Endothelial cell (in vitro differentiated cells): ENCODE results near the gene TMEM256. TPM values are rescaled to one million over a fixed set of nuclear protein-coding genes. Genes with fewer than 3 reads are reported as not detected.

Experiments
- DNase-seq: peaks from one replicate; pipeline ENCODE4 v3.0.0; 2021; ENCODE audit warnings: low spot score
- H3K27ac Mint-ChIP-seq: one replicate; pipeline ENCODE4 v1.8.0; 2021; ENCODE audit warnings: mixed read lengths, inconsistent platforms; ENCODE audit not compliant: unreplicated experiment
- H3K27me3 Mint-ChIP-seq: one replicate; pipeline ENCODE4 v1.8.0; 2021; ENCODE audit warnings: mild to moderate bottlenecking, moderate library complexity, mixed read lengths, inconsistent platforms; ENCODE audit not compliant: unreplicated experiment
- H3K36me3 Mint-ChIP-seq: one replicate; pipeline ENCODE4 v1.8.0; 2021; ENCODE audit warnings: mild to moderate bottlenecking, low read depth, mixed read lengths, inconsistent platforms; ENCODE audit not compliant: unreplicated experiment
- H3K4me1 Mint-ChIP-seq: one replicate; pipeline ENCODE4 v1.8.0; 2021; ENCODE audit warnings: mild to moderate bottlenecking, mixed read lengths, inconsistent platforms; ENCODE audit not compliant: unreplicated experiment
- H3K4me3 Mint-ChIP-seq: one replicate; pipeline ENCODE4 v1.8.0; 2021; ENCODE audit warnings: mild to moderate bottlenecking, mixed read lengths, inconsistent platforms; ENCODE audit not compliant: unreplicated experiment
- H3K9me3 Mint-ChIP-seq: one replicate; pipeline ENCODE4 v1.8.0; 2021; ENCODE audit warnings: mixed read lengths, inconsistent platforms; ENCODE audit not compliant: unreplicated experiment
- total RNA-seq: library from RNA; stranded (reverse); fragmentation: NEBNext Ultra II Directional; extraction: Animal tissue kit (Norgen Biotek cat#: 25700); gene quantifications from one replicate; pipeline ENCODE4 v1.2.1, GENCODE V29; 2021; ENCODE audit not compliant: unreplicated experiment
- TF ChIP-seq, protein P1 (sequence below): fragments of 200-600 bp; sonication (generic); IDR thresholded peaks from one replicate; pipeline ENCODE4 v1.5.0; 2021; ENCODE audit warnings: antibody characterized with exemption; ENCODE audit not compliant: unreplicated experiment

TMEM256 gene
- total RNA-seq, 1 donor from 2014 or later = 94.7 TPM

DNA sequence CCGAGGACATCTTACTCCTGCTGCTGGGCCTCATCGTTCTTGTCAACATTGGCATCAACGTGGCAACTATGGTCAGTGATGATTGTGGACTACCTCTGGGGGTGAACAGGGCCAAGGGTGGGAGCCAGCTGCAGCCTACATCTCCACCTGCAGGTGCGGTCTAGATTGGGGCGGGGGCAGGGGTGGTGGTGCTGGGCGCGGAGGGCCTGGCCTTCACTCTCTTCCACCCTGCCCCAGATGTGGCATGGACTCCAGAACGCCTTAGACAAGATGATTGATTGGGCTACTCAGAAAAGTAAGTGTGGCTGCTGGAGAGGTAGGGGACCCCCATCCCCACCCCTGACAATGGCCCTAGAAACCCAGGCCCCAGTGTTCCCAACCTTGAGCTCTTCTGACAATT, 21.9 kb upstream of the TMEM256 start:
- Mint-ChIP-seq H3K27ac (no peak overlapping the region), H3K36me3 (no peaks in the 10 kb centered on the region), H3K27me3 (peaks cover 9% of the 10 kb centered on the region), H3K4me3 (no peak overlapping the region), H3K4me1 (no peaks in the 10 kb centered on the region), H3K9me3 (no peaks in the 10 kb centered on the region)
- DNase-seq = no peak
- TF ChIP-seq, protein P1, sequence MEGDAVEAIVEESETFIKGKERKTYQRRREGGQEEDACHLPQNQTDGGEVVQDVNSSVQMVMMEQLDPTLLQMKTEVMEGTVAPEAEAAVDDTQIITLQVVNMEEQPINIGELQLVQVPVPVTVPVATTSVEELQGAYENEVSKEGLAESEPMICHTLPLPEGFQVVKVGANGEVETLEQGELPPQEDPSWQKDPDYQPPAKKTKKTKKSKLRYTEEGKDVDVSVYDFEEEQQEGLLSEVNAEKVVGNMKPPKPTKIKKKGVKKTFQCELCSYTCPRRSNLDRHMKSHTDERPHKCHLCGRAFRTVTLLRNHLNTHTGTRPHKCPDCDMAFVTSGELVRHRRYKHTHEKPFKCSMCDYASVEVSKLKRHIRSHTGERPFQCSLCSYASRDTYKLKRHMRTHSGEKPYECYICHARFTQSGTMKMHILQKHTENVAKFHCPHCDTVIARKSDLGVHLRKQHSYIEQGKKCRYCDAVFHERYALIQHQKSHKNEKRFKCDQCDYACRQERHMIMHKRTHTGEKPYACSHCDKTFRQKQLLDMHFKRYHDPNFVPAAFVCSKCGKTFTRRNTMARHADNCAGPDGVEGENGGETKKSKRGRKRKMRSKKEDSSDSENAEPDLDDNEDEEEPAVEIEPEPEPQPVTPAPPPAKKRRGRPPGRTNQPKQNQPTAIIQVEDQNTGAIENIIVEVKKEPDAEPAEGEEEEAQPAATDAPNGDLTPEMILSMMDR = no peak

DNA sequence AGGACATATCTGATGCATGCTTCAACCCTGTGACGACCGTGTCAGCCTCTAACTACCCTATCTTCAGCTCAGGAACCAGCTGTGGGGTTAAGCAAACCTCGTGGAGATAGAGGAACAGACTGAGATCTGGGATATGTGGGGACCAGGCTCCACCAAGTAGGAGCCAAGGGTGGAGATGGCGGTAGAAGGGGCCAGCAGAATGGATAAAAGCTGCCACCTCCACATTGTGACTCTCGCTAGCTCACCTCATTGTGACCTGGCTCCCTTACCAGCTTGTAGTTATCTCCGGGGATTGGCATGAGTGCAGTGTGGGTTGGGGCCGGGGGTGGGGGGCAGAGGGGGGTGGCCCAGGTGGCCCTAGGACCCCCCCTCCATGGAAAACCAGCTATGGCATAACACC, 21.4 kb upstream of the TMEM256 start, which contains the start of gene SPEM2:
SPEM2 (plus strand) TSS at position 301 of the 400 bp plus-strand sequence; CDS start at position 374, 73 bp downstream.
- H3K4me3 Mint-ChIP-seq = no peak within 1 kb of the TSS
- no peak within 1 kb of the TSS for H3K27ac Mint-ChIP-seq
- TF ChIP-seq, protein P1 = no peak

DNA sequence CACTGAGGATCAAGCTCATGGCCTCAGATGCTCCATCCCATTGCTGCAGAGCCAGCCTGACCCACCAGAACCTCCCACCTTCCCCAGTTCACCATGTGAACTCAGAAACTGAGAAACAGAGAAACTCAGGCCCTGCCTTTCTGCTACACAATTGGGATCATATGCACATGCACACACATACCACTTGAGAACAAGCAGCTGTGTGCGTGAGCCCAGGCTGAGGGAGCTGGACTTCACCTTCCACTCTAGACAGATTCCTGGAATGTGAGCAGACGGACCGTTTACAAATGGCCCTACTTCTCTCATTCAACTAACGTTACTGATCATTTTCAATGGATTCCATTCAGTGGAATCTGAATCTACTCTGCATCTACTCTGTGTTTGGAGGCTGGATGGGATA, 19.8 kb upstream of the TMEM256 start:
- Mint-ChIP-seq H3K36me3 (no peaks in the 10 kb centered on the region), H3K27ac (no peak overlapping the region)
- no peak for DNase-seq

More for the DNA sequence above, 21.4 kb upstream of the TMEM256 start, which contains the start of gene SPEM2:
- no peak for DNase-seq
- Mint-ChIP-seq H3K27me3 (peaks cover 9% of the 10 kb centered on the region), H3K9me3 (no peaks in the 10 kb centered on the region), H3K36me3 (no peaks in the 10 kb centered on the region), H3K4me1 (no peaks in the 10 kb centered on the region)

GRCh38 chr17:7421186-7421585, 17.3 kb upstream of the TMEM256 start:
- DNase-seq = no peak
- Mint-ChIP-seq H3K9me3 (no peaks in the 10 kb centered on the region), H3K4me1 (peaks cover 8% of the 10 kb centered on the region), H3K27me3 (peaks cover 9% of the 10 kb centered on the region), H3K36me3 (peaks cover 10% of the 10 kb centered on the region), H3K4me3 (no peak overlapping the region), H3K27ac (no peak overlapping the region)
- TF ChIP-seq, protein P1 = no peak

More for the DNA sequence above, 19.8 kb upstream of the TMEM256 start:
- peaks cover 9% of the 10 kb centered on the region for H3K27me3 Mint-ChIP-seq
- TF ChIP-seq, protein P1 = no peak
- H3K4me1 Mint-ChIP-seq = peaks cover 8% of the 10 kb centered on the region
- H3K4me3 Mint-ChIP-seq = peak overlapping the region; percentile 28
- no peaks in the 10 kb centered on the region for H3K9me3 Mint-ChIP-seq

- Mint-ChIP-seq H3K4me1 (peaks cover 8% of the 10 kb centered on the region), H3K27ac (peak within 1 kb of the TSS; percentile 70), H3K4me3 (no peak within 1 kb of the TSS), H3K36me3 (peaks cover 20% of the 10 kb centered on the region), H3K9me3 (no peaks in the 10 kb centered on the region), H3K27me3 (peaks cover 7% of the 10 kb centered on the region)
- TF ChIP-seq, protein P1 = no peak
- DNase-seq = no peak
Measured at GRCh38 chr17:7419819-7420610, 16.1 kb upstream of the TMEM256 start, which contains the start of gene SPEM1. TSS of gene SPEM1 (plus strand) at chr17:7420324. CDS start at chr17:7420385, 61 bp downstream.
